Gastroesophageal sphincter (tissue), 3 donors: Measurements from ENCODE around the gene TRHDE.

ENCODE experiments used
- POLR2A ChIP-seq, 2 donors: fragments of 450-650 bp; IDR thresholded peaks; one replicate each; pipeline ENCODE4 v1.6.1; 2017; ENCODE audit warnings: antibody characterized with exemption in 2 of 2, mild to moderate bottlenecking in 2 of 2, moderate library complexity in 1 of 2
- TF ChIP-seq, protein P1 (sequence below), 4 experiments: fragments of 200-600 bp in 2 of 4; fragments of 450-650 bp in 2 of 4; sonication (generic) in 1 of 4; IDR thresholded peaks; one replicate each; pipeline ENCODE4 v1.5.1; 2017 to 2019; ENCODE audit warnings: antibody characterized with exemption in 4 of 4, mild to moderate bottlenecking in 2 of 4, moderate library complexity in 2 of 4

DNA sequence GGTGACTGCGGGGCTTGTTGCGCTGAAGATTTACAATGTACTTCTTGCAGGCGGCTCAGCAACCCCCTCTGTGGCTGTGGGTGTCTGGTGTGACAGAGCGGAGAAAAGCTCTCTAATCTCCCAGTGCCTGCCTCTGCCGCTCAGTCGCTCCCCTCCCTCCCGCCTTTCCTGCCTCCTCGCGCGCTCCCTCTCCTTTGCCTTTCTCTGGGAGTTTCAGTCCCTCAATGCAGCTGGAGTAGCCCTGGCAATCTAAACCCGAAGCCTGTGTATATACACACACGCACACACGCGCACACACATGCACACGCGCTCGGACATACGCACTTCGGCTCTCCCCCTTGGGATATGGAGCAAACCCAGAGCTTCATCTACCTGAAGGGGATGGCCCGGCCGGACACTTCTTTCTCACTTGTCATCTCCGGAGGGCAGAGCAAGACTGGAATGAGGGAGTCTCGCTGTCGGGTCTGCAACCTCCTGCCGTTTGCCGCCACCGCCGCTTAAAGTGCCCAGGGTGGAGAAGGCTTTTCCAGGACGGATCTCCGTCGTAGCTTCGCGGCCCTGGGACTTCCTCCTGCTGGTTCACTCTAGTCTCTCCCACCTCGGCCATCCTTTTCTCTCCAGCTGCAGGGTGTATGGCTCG lies 599 bp upstream of the TRHDE start:
- TF ChIP-seq, protein P1, sequence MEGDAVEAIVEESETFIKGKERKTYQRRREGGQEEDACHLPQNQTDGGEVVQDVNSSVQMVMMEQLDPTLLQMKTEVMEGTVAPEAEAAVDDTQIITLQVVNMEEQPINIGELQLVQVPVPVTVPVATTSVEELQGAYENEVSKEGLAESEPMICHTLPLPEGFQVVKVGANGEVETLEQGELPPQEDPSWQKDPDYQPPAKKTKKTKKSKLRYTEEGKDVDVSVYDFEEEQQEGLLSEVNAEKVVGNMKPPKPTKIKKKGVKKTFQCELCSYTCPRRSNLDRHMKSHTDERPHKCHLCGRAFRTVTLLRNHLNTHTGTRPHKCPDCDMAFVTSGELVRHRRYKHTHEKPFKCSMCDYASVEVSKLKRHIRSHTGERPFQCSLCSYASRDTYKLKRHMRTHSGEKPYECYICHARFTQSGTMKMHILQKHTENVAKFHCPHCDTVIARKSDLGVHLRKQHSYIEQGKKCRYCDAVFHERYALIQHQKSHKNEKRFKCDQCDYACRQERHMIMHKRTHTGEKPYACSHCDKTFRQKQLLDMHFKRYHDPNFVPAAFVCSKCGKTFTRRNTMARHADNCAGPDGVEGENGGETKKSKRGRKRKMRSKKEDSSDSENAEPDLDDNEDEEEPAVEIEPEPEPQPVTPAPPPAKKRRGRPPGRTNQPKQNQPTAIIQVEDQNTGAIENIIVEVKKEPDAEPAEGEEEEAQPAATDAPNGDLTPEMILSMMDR (IDR thresholded peaks at IDR 0.05): no peak
- no peak for TF ChIP-seq POLR2A (IDR thresholded peaks at IDR 0.05)
